Activated T-cell treated with anti-CD3 and anti-CD28 coated beads, Interleukin-2, amount 50 U/mL, for 72 hours (primary cell): Measurements from ENCODE around the gene BTBD9. TPM values are rescaled to one million over a fixed set of nuclear protein-coding genes. Genes with fewer than 3 reads are reported as not detected.
A peak's percentile ranks its signal among the peaks of the same experiment; 100 is the strongest.

Source experiments
- ATAC-seq, 2 donors: fragments of 150-1000 bp; cut with Tn5 transposase; replicated peaks in 1 of 2; 2 replicates each; pipeline ENCODE4 v1.10.0; 2021; ENCODE audit warnings: moderate library complexity in 2 of 2, mild to moderate bottlenecking in 1 of 2
- DNase-seq, 2 donors: peaks; one replicate each; pipeline ENCODE4 v3.0.0; 2021 to 2022; ENCODE audit warnings: mixed read lengths in 1 of 2
- H3K27ac Mint-ChIP-seq: one replicate; pipeline ENCODE4 v1.8.0; 2022; ENCODE audit warnings: mild to moderate bottlenecking, moderate library complexity, mixed read lengths
- H3K27me3 Mint-ChIP-seq: one replicate; pipeline ENCODE4 v1.8.0; 2022; ENCODE audit warnings: low read depth, mixed read lengths
- H3K36me3 Mint-ChIP-seq, 2 donors: one replicate each; pipeline ENCODE4 v1.8.0; 2022; ENCODE audit warnings: mixed read lengths in 2 of 2, mild to moderate bottlenecking in 1 of 2; ENCODE audit not compliant: insufficient read depth in 2 of 2
- H3K4me1 Mint-ChIP-seq: one replicate; pipeline ENCODE4 v1.8.0; 2022; ENCODE audit warnings: low read depth, mixed read lengths
- H3K4me3 Mint-ChIP-seq, 2 donors: one replicate each; pipeline ENCODE4 v1.8.0; 2022; ENCODE audit warnings: mild to moderate bottlenecking in 2 of 2, mixed read lengths in 2 of 2, moderate library complexity in 2 of 2
- H3K9me3 Mint-ChIP-seq, 2 donors: one replicate each; pipeline ENCODE4 v1.8.0; 2022; ENCODE audit warnings: mixed read lengths in 2 of 2
- total RNA-seq, 2 donors: library from RNA; stranded (reverse); gene quantifications; one replicate each; pipeline ENCODE4 v1.2.3, GENCODE V29; 2022

BTBD9 gene
- 10 to 100 TPM; 19.8 to 24.9 TPM for total RNA-seq

DNA sequence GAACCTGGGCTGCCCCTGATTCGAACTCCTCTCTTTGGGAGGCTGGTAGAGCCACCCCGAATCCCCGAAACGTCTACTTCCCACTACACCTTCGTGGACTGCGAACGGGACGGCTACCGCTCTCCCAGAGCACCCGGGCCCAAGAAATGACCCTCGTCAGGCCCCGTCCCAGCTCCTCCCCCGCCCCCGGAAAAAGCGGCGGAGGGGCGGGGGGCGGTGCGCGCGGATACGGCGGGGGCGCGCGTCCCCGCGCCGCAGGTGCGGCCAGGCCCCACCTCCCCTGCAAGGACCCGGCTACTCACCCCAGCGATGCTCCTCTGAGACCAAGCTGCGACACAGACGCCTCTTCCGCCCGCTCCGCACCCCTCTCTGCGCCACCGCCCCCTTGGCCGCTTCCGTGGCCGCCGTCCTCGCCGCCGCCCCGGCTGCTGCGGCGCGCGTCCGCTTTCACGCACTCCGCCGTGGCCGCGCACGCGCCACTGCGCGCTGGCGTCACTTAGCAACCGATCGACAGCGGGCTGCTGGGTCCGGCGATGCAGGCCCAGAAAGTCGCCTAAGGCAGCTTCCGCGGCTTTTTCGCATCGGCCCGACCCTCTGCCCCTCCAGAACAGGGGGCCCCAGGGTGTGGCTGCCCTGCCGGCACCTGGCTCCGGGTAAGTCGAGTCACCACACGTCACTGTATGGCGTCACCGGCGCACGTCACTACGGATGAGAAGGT is at the start of gene BTBD9:
Gene BTBD9, minus strand, starts transcription at position 432 of the 718 bp plus-strand sequence.
- Mint-ChIP-seq H3K4me1 (peaks cover 60% of the 10 kb centered on the region), H3K9me3 (no peaks in the 10 kb centered on the region), H3K27ac (peak within 1 kb of the TSS; percentile 90), H3K27me3 (no peaks in the 10 kb centered on the region), H3K36me3 (no peaks in the 10 kb centered on the region), H3K4me3 (peak within 1 kb of the TSS; percentile 87 to 94)
- DNase-seq, result peak; percentile 85 to 87
- peak; percentile 81 to 86 for ATAC-seq

GRCh38 chr6:38688579-38689087 is 48.9 kb upstream of the BTBD9 start:
- ATAC-seq (peak in 1 of 2 donors; percentile 26), DNase-seq (no peak)
- H3K9me3 Mint-ChIP-seq, result no peaks in the 10 kb centered on the region
- H3K36me3 Mint-ChIP-seq, result peaks cover 3 to 8% of the 10 kb centered on the region in 2 donors
- H3K4me1 Mint-ChIP-seq, result peaks cover 20% of the 10 kb centered on the region
- peak overlapping the region; percentile 32 for H3K27ac Mint-ChIP-seq
- H3K27me3 Mint-ChIP-seq, result no peaks in the 10 kb centered on the region
- H3K4me3 Mint-ChIP-seq, result no peak overlapping the region

DNA sequence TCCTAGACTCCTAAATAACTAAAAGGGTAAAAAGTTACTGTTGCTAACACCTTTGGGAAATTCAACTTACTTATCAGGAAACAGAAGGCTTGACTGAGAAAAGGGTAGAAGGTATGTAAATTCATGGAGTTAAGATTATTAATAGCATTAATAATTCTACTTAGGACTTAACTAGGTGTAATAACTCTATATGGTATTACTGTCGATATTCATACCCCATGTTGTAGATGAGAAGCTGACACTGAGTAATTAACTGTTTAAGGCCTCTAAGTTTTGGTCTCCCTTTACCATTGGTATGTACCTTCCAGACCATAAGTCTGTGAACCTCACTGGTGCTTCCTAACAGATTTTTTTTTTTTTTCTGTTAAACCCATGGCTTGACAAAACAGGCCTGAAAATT is 47.8 kb upstream of the BTBD9 start:
- Mint-ChIP-seq H3K9me3 (no peaks in the 10 kb centered on the region), H3K4me1 (peaks cover 15% of the 10 kb centered on the region), H3K27me3 (no peaks in the 10 kb centered on the region), H3K36me3 (peaks cover 3 to 12% of the 10 kb centered on the region in 2 donors), H3K27ac (no peak overlapping the region), H3K4me3 (no peak overlapping the region)
- DNase-seq (no peak), ATAC-seq (no peak)

DNA sequence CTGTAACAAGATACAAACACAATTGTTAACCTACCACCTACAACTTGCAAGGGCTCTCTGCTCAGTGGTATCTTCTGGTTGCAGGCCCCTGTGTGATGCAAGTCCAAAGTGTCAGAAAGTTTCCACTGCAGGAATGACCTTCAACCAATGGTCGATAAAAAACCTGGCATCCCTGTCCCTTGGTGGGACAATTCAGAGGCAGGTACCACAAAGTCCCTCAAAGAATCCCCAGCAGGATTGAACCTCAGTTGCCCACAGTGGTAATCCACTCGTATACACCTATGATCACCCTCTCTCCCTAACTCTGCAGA is 47.3 kb upstream of the BTBD9 start:
- peaks cover 3 to 12% of the 10 kb centered on the region in 2 donors for H3K36me3 Mint-ChIP-seq
- H3K27me3 Mint-ChIP-seq, result no peaks in the 10 kb centered on the region
- H3K4me3 Mint-ChIP-seq, result no peak overlapping the region
- DNase-seq, result no peak
- peaks cover 12% of the 10 kb centered on the region for H3K4me1 Mint-ChIP-seq
- ATAC-seq, result no peak
- H3K9me3 Mint-ChIP-seq, result no peaks in the 10 kb centered on the region
- H3K27ac Mint-ChIP-seq, result no peak overlapping the region

GRCh38 chr6:38686270-38687042 is 46.7 kb upstream of the BTBD9 start:
- Mint-ChIP-seq H3K36me3 (peaks cover 5 to 14% of the 10 kb centered on the region in 2 donors), H3K9me3 (no peaks in the 10 kb centered on the region), H3K27ac (no peak overlapping the region), H3K4me3 (no peak overlapping the region), H3K27me3 (no peaks in the 10 kb centered on the region), H3K4me1 (peaks cover 11% of the 10 kb centered on the region)
- ATAC-seq (no peak), DNase-seq (no peak)

DNA sequence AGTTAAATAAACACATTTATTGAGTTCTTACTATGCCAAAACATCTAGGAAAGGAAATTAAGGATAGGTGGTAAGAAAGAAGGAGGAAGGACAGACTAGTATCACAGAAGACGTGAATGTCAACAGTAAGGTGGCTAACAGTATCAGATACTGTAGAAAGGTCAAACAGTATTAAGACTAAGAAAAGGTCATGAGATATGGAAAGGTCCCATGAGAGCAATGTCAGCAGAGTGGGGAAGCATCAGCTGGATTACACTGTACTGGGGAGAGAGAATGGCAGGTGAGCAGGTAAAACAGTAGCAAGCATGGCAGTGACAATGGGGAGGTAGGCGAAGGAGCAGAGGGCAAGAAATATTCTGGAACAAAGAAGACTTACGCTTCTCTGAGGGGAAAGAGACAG is 45.2 kb upstream of the BTBD9 start:
- DNase-seq (no peak), ATAC-seq (no peak)
- no peak overlapping the region for H3K4me3 Mint-ChIP-seq
- H3K27ac Mint-ChIP-seq, result no peak overlapping the region
- H3K4me1 Mint-ChIP-seq, result peaks cover 11% of the 10 kb centered on the region
- no peaks in the 10 kb centered on the region for H3K9me3 Mint-ChIP-seq
- H3K36me3 Mint-ChIP-seq, result peaks cover 5 to 16% of the 10 kb centered on the region in 2 donors
- no peaks in the 10 kb centered on the region for H3K27me3 Mint-ChIP-seq

- no peak overlapping the region for H3K27ac Mint-ChIP-seq
- ATAC-seq, result no peak
- no peaks in the 10 kb centered on the region for H3K9me3 Mint-ChIP-seq
Measured at GRCh38 chr6:38684237-38684636, 44.5 kb upstream of the BTBD9 start.

DNA sequence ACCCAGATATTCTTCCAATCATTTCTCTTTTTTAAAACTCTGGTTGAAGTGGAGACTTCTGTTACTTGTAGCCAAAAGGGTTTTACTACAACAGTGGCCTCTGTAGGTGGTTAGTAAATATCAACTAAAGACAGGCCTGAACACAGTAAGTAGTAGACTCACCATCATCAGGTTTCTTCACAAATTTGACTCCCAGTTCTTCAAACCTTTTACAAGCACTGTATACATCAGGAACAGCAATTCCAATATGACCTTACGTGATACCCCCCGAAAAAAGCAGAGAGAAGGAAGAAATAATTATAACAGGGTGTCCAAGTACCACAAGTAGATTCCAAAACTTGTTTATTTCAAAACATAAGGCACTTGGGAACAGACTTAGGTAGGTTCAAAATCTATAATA is 42.1 kb upstream of the BTBD9 start:
- H3K4me3 Mint-ChIP-seq, result no peak overlapping the region
- ATAC-seq (no peak), DNase-seq (no peak)
- no peaks in the 10 kb centered on the region for H3K27me3 Mint-ChIP-seq
- peaks cover 3 to 26% of the 10 kb centered on the region in 2 donors for H3K36me3 Mint-ChIP-seq
- H3K27ac Mint-ChIP-seq, result no peak overlapping the region
- no peaks in the 10 kb centered on the region for H3K9me3 Mint-ChIP-seq
- H3K4me1 Mint-ChIP-seq, result peaks cover 5% of the 10 kb centered on the region

More at GRCh38 chr6:38684237-38684636, 44.5 kb upstream of the BTBD9 start:
- no peak overlapping the region for H3K4me3 Mint-ChIP-seq
- no peaks in the 10 kb centered on the region for H3K27me3 Mint-ChIP-seq
- H3K36me3 Mint-ChIP-seq, result peaks cover 5 to 19% of the 10 kb centered on the region in 2 donors
- H3K4me1 Mint-ChIP-seq, result peaks cover 11% of the 10 kb centered on the region
- no peak for DNase-seq

DNA sequence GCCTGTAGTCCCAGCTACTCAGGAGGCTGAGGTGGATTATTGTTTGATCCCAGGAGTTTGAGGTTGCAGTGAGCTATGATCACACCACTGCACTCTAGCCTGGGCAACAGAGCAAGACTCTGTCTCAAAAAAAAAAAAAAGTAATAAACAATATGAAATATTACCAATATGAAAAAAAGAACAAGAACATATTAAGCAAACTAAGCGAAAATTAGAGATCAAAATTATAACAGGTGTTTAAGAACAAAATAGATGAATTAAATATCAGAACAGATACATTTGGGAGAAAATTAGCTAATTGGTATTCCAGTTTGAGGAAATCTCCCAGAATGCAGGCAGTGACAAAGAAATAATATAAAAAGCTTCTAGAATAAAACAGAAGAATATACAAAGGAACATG is 39.9 kb upstream of the BTBD9 start:
- ATAC-seq, result no peak
- peaks cover 1 to 43% of the 10 kb centered on the region in 2 donors for H3K36me3 Mint-ChIP-seq
- H3K27ac Mint-ChIP-seq, result peak overlapping the region; percentile 57
- no peaks in the 10 kb centered on the region for H3K9me3 Mint-ChIP-seq
- H3K4me3 Mint-ChIP-seq, result no peak overlapping the region
- H3K27me3 Mint-ChIP-seq, result no peaks in the 10 kb centered on the region
- no peak for DNase-seq
- H3K4me1 Mint-ChIP-seq, result peaks cover 19% of the 10 kb centered on the region

- no peak for DNase-seq
- H3K4me1 Mint-ChIP-seq, result peaks cover 33% of the 10 kb centered on the region
Measured at GRCh38 chr6:38678178-38678760, 38.5 kb upstream of the BTBD9 start.

DNA sequence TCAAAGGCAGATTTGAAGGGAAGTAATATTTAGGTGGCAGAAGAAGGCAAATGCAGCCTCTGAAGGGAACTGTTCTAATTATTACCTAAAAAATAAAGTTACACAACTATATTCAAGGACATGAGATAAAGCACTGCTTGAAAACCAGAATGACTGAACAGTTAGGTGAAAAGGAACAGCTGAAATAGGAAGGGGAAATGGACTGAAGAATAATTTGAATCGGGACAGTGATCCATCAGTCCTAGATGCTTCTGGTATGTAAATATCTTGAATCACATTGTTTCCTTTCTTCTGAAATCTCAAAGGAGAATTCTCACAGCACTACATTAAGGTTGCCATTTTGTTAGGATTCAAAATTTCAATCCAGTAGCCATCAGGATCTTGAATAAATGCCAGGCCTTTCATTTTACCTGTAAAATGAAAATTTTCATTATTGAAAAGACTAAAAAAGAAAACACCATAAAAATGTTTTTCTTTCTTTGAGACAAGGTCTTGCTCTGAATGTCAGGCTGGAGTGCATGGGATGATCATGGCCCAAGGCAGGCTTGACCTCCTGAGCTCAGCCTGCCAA is 37.3 kb upstream of the BTBD9 start:
- H3K9me3 Mint-ChIP-seq, result no peaks in the 10 kb centered on the region
- ATAC-seq, result no peak
- peaks cover 3 to 39% of the 10 kb centered on the region in 2 donors for H3K36me3 Mint-ChIP-seq
- no peaks in the 10 kb centered on the region for H3K27me3 Mint-ChIP-seq
- no peak overlapping the region for H3K4me3 Mint-ChIP-seq
- H3K4me1 Mint-ChIP-seq, result peaks cover 41% of the 10 kb centered on the region
- H3K27ac Mint-ChIP-seq, result peak overlapping the region; percentile 91
- DNase-seq, result no peak

More at GRCh38 chr6:38678178-38678760, 38.5 kb upstream of the BTBD9 start:
- no peak for ATAC-seq
- Mint-ChIP-seq H3K27me3 (no peaks in the 10 kb centered on the region), H3K9me3 (no peaks in the 10 kb centered on the region), H3K27ac (peak overlapping the region; percentile 55), H3K4me3 (no peak overlapping the region), H3K36me3 (peaks cover 3 to 41% of the 10 kb centered on the region in 2 donors)

DNA sequence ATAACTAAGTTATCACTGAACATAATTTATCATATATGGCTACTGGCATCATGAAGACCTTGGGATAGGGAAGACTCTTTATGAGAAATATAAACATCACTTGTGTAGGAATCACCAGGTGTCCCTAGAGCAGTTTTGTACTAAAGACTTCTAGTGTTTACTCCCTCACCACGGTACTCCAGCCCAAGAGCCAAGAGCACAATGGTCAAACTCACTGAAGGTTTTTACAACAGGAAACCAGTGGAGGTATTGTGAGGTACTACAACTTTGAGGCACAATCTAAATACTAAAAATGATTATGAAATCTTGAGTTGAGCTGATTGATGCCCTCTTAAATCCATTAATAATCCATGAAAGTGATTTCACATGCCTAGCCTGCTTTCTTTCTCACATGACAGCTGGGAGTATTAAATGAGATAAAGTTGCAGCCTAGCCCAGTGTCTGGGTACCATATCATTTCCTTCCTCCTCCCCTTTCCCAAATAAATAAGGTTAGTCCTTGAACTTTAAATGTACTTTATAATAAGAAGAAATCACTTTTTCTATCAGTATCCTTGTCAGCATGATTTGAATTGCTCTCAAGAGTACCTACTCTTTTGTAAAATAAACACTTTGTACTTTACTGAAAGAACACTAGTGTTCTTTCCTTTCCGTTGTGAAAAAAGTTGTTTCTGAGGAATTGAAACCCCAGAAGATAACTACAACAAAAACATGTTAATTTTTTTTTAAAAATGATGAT is 36.7 kb upstream of the BTBD9 start:
- DNase-seq (no peak), ATAC-seq (no peak)
- Mint-ChIP-seq H3K4me3 (no peak overlapping the region), H3K36me3 (peaks cover 2 to 37% of the 10 kb centered on the region in 2 donors), H3K27ac (peak overlapping the region; percentile 91), H3K9me3 (no peaks in the 10 kb centered on the region), H3K4me1 (peaks cover 44% of the 10 kb centered on the region), H3K27me3 (no peaks in the 10 kb centered on the region)
